ENCODE measurements around the gene POFUT2.

- TF ChIP-seq POLR2A (IDR thresholded peaks at IDR 0.05; ENCODE audit: low read depth, low read length) (no peak), POLR2AphosphoS5 (IDR thresholded peaks at IDR 0.05; ENCODE audit: low read depth, low read length) (no peak), TAF1 (IDR thresholded peaks at IDR 0.05; ENCODE audit: borderline replicate concordance, low read depth, low read length) (no peak)
Measured at GRCh38 chr21:45253180-45253579, 34.5 kb downstream of the POFUT2 start.
